CD8-positive, alpha-beta memory T cell (primary cell): Measurements from ENCODE around the gene ZBTB25. TPM values are rescaled to one million over a fixed set of nuclear protein-coding genes. Genes with fewer than 3 reads are reported as not detected.
"Not testable (repeated sequence)": the region's sequence is repeated elsewhere in the genome, so short reads cannot be mapped to it uniquely, and the experiment has no call there.

Experiments used
- CTCF ChIA-PET: fragments of 350-600 bp; sonication (Branson Sonifier 250); formaldehyde crosslinking; loops from one replicate; lab custom pipeline; 2021; ENCODE audit warnings: antibody characterized with exemption; lab: Charles Lee
- POLR2A ChIA-PET: fragments of 350-600 bp; sonication (Branson Sonifier 250); formaldehyde crosslinking; loops from one replicate; lab custom pipeline; 2021; ENCODE audit warnings: antibody characterized with exemption; lab: Charles Lee
- DNase-seq, 5 donors: peaks; one replicate each; pipeline versions ENCODE4 v3.0.0 to v3.0.0-alpha.2; 2020 to 2022; ENCODE audit warnings: mixed read lengths in 1 of 5
- H3K27ac ChIP-seq: one replicate; pipeline ENCODE4 v1.7.0; 2013; ENCODE audit warnings: low read depth, mild to moderate bottlenecking, low read length, moderate library complexity
- H3K27me3 ChIP-seq: 2 replicates; pipeline ENCODE4 v1.7.0; 2013; ENCODE audit warnings: low read length, mild to moderate bottlenecking; ENCODE audit not compliant: insufficient read depth, poor library complexity, severe bottlenecking
- H3K36me3 ChIP-seq: 2 replicates; pipeline ENCODE4 v1.7.0; 2013; ENCODE audit warnings: mild to moderate bottlenecking, low read length, moderate library complexity; ENCODE audit not compliant: insufficient read depth
- H3K4me1 ChIP-seq: 2 replicates; pipeline ENCODE4 v1.7.0; 2013; ENCODE audit warnings: mild to moderate bottlenecking, low read length, moderate library complexity; ENCODE audit not compliant: insufficient read depth
- H3K4me3 ChIP-seq: 2 replicates; pipeline ENCODE4 v1.7.0; 2013; ENCODE audit warnings: mild to moderate bottlenecking, low read length
- H3K9me3 ChIP-seq: 2 replicates; pipeline ENCODE4 v1.7.0; 2013; ENCODE audit warnings: mild to moderate bottlenecking, low read length
- H3K27ac Mint-ChIP-seq, 8 donors: one replicate each; pipeline ENCODE4 v1.8.0; 2020 to 2021; ENCODE audit warnings: mixed read lengths in 8 of 8, mild to moderate bottlenecking in 6 of 8, inconsistent platforms in 3 of 8, moderate library complexity in 3 of 8
- H3K27me3 Mint-ChIP-seq, 2 donors: one replicate each; pipeline ENCODE4 v1.8.0; 2020 to 2021; ENCODE audit warnings: mixed read lengths in 2 of 2, mild to moderate bottlenecking in 1 of 2, moderate library complexity in 1 of 2
- H3K36me3 Mint-ChIP-seq, 3 donors: one replicate each; pipeline ENCODE4 v1.8.0; 2020 to 2021; ENCODE audit warnings: mixed read lengths in 3 of 3, inconsistent platforms in 1 of 3, mild to moderate bottlenecking in 1 of 3
- H3K4me1 Mint-ChIP-seq, 3 donors: one replicate each; pipeline ENCODE4 v1.8.0; 2020 to 2021; ENCODE audit warnings: mixed read lengths in 3 of 3, inconsistent platforms in 1 of 3, mild to moderate bottlenecking in 1 of 3
- H3K4me3 Mint-ChIP-seq, 7 donors: one replicate each; pipeline ENCODE4 v1.8.0; 2020 to 2021; ENCODE audit warnings: mixed read lengths in 7 of 7, mild to moderate bottlenecking in 6 of 7, moderate library complexity in 4 of 7, inconsistent platforms in 2 of 7
- H3K9me3 Mint-ChIP-seq, 5 donors: one replicate each; pipeline ENCODE4 v1.8.0; 2020 to 2022; ENCODE audit warnings: mixed read lengths in 5 of 5, mild to moderate bottlenecking in 3 of 5, moderate library complexity in 2 of 5, inconsistent platforms in 1 of 5
- polyA plus RNA-seq: library from polyadenylated mRNA; unstranded; fragments of 300-500 nt; fragmentation: Illumina TruSeq; gene quantifications from one replicate; pipeline ENCODE4 v1.2.3, GENCODE V29; 2021
- total RNA-seq, 2 experiments: library from RNA; stranded (reverse); gene quantifications; one replicate each; pipeline ENCODE4 v1.2.3, GENCODE V29; 2021

Gene ZBTB25
- total and polyA plus RNA-seq, 3 experiments from 2014 or later = 21.7 to 34.9 (median 22.9) TPM

DNA sequence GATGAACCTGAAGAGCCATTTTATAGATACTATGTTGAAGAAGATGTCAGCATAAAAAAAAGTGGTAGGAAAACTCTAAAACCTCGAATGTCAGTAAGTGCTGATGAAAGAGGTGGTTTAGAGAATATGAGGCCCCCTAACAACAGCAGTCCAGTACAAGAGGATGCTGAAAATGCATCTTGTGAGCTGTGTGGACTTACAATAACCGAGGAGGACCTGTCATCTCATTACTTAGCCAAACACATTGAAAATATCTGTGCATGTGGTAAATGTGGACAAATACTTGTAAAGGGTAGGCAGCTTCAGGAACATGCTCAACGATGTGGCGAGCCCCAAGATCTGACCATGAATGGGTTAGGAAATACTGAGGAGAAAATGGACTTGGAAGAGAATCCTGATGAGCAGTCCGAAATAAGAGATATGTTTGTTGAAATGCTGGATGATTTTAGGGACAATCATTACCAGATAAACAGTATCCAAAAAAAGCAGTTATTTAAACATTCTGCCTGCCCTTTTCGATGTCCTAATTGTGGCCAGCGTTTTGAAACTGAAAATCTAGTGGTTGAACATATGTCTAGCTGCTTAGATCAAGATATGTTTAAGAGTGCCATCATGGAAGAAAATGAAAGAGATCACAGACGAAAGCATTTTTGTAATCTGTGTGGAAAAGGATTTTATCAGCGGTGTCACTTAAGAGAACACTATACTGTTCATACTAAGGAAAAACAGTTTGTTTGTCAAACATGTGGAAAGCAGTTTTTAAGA lies 19.1 kb upstream of the ZBTB25 start:
- ChIA-PET POLR2A (no interaction called here), CTCF (interaction anchor here (1.8 kb wide), 1 partner anchor 114 kb away, joined by 4 read pairs; no protein-coding TSS in a partner anchor)
- no peak overlapping the region for H3K4me3 Mint-ChIP-seq
- H3K27ac ChIP-seq = no peak overlapping the region
- H3K9me3 Mint-ChIP-seq = no peaks in the 10 kb centered on the region
- no peak overlapping the region for H3K27ac Mint-ChIP-seq
- H3K36me3 Mint-ChIP-seq = peaks cover 0 to 29% (median 9%) of the 10 kb centered on the region in 3 donors
- H3K27me3 ChIP-seq = no peaks in the 10 kb centered on the region
- H3K4me1 ChIP-seq = no peaks in the 10 kb centered on the region
- no peak overlapping the region for H3K4me3 ChIP-seq
- no peaks in the 10 kb centered on the region for H3K27me3 Mint-ChIP-seq
- no peak for DNase-seq
- peaks cover 26 to 34% (median 31%) of the 10 kb centered on the region in 3 donors for H3K4me1 Mint-ChIP-seq
- no peaks in the 10 kb centered on the region for H3K9me3 ChIP-seq
- peaks cover 16% of the 10 kb centered on the region for H3K36me3 ChIP-seq

DNA sequence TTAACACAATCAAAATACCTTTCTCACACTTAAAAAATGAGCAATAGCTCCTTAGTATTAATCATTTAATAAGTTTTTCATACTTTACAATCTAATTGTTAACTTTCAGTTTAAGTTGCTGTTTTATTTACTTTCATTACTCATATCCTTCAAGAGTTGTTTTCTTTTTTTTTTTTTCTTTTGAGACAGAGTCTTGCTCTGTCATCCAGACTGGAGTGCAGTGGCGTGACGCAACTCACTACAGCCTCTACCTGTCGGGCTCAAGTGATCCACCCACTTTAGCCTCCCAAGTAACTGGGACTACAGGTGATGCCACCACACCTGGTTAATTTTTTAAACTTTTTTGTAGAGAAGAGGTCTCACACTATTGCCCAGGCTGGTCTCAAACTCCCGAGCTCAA lies 17.1 kb upstream of the ZBTB25 start:
- Mint-ChIP-seq H3K4me1 (peaks cover 39 to 47% (median 41%) of the 10 kb centered on the region in 3 donors), H3K27me3 (no peaks in the 10 kb centered on the region), H3K36me3 (peaks cover 0 to 26% (median 2%) of the 10 kb centered on the region in 3 donors), H3K9me3 (no peaks in the 10 kb centered on the region), H3K27ac (peak overlapping the region in 2 of 8 donors; percentile 43 to 50), H3K4me3 (no peak overlapping the region)
- no peak for DNase-seq
- H3K9me3 ChIP-seq = no peaks in the 10 kb centered on the region
- peaks cover 12% of the 10 kb centered on the region for H3K4me1 ChIP-seq
- peaks cover 16% of the 10 kb centered on the region for H3K36me3 ChIP-seq
- POLR2A ChIA-PET = interaction anchor here (0.7 kb wide), 1 partner anchor 12 kb away, joined by 3 read pairs; no protein-coding TSS in a partner anchor
- H3K27ac ChIP-seq = no peak overlapping the region
- H3K27me3 ChIP-seq = no peaks in the 10 kb centered on the region
- CTCF ChIA-PET = interaction anchor here (1.6 to 1.8 kb wide), 2 partner anchors 10 to 117 kb away, joined by 4 to 10 read pairs; no protein-coding TSS in a partner anchor
- H3K4me3 ChIP-seq = no peak overlapping the region

DNA sequence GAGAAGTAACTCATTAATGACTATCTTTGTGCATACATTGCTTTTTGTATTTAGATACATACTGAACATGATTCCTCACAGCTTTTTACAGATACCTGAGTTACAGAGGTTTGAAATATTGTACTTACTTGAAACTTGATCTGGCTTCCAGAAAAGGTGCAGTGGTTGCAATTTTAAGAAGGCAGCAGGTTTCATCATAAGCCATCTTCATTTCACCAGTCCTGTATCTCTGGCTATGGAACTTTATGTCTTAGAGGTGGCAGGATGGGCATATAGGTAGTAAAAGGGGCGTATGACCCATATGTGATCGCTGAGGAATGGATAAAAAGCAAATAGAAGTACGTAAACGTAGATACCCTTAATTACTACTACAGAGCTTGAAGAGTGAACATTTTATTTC lies 14.6 kb upstream of the ZBTB25 start:
- Histone ChIP-seq H3K27me3 (no peaks in the 10 kb centered on the region), H3K4me3 (no peak overlapping the region), H3K9me3 (no peaks in the 10 kb centered on the region), H3K36me3 (peaks cover 16% of the 10 kb centered on the region), H3K27ac (no peak overlapping the region), H3K4me1 (peaks cover 27% of the 10 kb centered on the region)
- Mint-ChIP-seq H3K4me3 (peak overlapping the region in 3 of 7 donors; percentile 2 to 28 (median 27)), H3K4me1 (peaks cover 53 to 65% (median 54%) of the 10 kb centered on the region in 3 donors), H3K27me3 (no peaks in the 10 kb centered on the region), H3K9me3 (no peaks in the 10 kb centered on the region), H3K36me3 (peaks cover 0 to 22% (median 2%) of the 10 kb centered on the region in 3 donors), H3K27ac (peak overlapping the region in 4 of 8 donors; percentile 15 to 57 (median 37))
- ChIA-PET CTCF (interaction anchor here (1.3 kb wide), 1 partner anchor 87 kb away, joined by 4 read pairs; no protein-coding TSS in a partner anchor), POLR2A (no interaction called here)
- DNase-seq = no peak

DNA sequence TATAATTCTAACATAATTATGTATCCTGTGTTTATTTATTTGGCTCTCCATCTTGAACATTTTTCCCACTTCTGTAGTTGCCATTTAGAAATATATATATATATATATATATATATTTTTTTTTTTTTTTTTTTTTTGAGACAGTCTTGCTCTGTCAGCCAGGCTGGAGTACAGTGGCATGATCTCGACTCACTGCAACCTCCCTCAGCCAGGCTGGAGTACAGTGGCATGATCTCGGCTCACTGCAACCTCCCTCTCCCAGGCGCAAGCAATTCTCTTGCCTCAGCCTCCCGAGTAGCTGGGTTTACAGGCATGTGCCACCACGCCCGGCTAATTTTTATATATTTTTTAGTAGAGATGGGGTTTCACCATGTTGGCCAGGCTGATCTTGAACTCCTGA lies 14.0 kb upstream of the ZBTB25 start:
- CTCF ChIA-PET = interaction anchor here (1.3 kb wide), 1 partner anchor 86 kb away, joined by 4 read pairs; no protein-coding TSS in a partner anchor
- POLR2A ChIA-PET = not testable (repeated sequence)

DNA sequence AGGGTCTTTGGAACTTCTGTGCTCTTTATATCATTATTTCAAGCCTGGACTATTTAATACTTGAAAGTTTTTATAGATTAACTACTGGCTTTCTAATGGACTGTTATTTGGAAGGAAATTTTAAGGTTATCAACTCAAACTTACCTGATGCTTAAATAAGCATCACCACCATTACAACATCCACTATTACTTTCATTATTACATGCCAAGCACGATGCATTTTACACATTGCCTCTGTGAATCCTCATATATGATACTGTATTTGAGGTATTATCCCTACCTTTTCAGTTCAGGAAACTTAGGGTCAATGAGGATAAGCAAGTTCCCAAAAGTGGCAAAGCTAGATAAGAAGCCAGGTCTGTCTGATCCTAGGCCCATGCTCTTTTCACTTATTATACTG lies 13.3 kb upstream of the ZBTB25 start:
- CTCF ChIA-PET = interaction anchor here (1.1 to 3.3 kb wide), 2 partner anchors 87 to 93 kb away, joined by 3 to 16 read pairs; no protein-coding TSS in a partner anchor
- peak overlapping the region in 5 of 8 donors; percentile 8 to 62 (median 36) for H3K27ac Mint-ChIP-seq
- H3K36me3 ChIP-seq = peaks cover 6% of the 10 kb centered on the region
- POLR2A ChIA-PET = no interaction called here
- H3K4me1 ChIP-seq = peaks cover 39% of the 10 kb centered on the region
- no peak overlapping the region for H3K4me3 ChIP-seq
- H3K4me1 Mint-ChIP-seq = peaks cover 65 to 78% (median 66%) of the 10 kb centered on the region in 3 donors
- H3K27ac ChIP-seq = no peak overlapping the region
- H3K9me3 ChIP-seq = no peaks in the 10 kb centered on the region
- peaks cover 0 to 26% (median 2%) of the 10 kb centered on the region in 3 donors for H3K36me3 Mint-ChIP-seq
- H3K27me3 Mint-ChIP-seq = no peaks in the 10 kb centered on the region
- peak overlapping the region in 4 of 7 donors; percentile 29 to 48 (median 32) for H3K4me3 Mint-ChIP-seq
- H3K9me3 Mint-ChIP-seq = no peaks in the 10 kb centered on the region
- no peaks in the 10 kb centered on the region for H3K27me3 ChIP-seq
- no peak for DNase-seq

More for the DNA sequence above, 14.0 kb upstream of the ZBTB25 start:
- peaks cover 13% of the 10 kb centered on the region for H3K36me3 ChIP-seq
- H3K4me1 ChIP-seq = peaks cover 32% of the 10 kb centered on the region
- not testable (repeated sequence) for H3K4me3 ChIP-seq, H3K27ac ChIP-seq, H3K9me3 ChIP-seq, H3K9me3 Mint-ChIP-seq, H3K27me3 Mint-ChIP-seq, H3K27me3 ChIP-seq, DNase-seq
- peak overlapping the region in 1 of 7 donors; percentile 28 for H3K4me3 Mint-ChIP-seq
- peaks cover 58 to 71% (median 60%) of the 10 kb centered on the region in 3 donors for H3K4me1 Mint-ChIP-seq
- peaks cover 0 to 22% (median 2%) of the 10 kb centered on the region in 3 donors for H3K36me3 Mint-ChIP-seq
- H3K27ac Mint-ChIP-seq = peak overlapping the region in 1 of 8 donors; percentile 49

DNA sequence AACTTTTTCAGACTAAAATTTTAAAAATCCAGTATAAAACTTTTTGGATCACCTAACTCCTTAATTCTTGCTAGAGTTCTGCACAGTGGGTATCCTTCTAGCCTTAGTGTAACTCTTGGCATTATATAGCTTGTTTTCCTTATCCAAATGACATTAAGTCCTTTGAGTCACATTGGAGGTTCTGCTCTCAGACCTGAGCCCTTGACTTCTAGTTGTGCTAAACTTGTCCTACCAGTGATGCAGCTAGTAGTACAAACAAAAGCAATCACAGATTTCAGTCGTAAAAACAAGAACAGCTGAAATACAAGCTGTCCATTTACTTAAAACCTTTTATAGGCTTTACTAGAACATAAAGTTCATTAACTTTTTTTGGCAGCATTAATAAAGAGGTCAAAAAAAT lies 11.4 kb upstream of the ZBTB25 start:
- H3K4me3 Mint-ChIP-seq = peak overlapping the region in 1 of 7 donors; percentile 11
- POLR2A ChIA-PET = interaction anchor here (0.8 kb wide), 1 partner anchor 10 kb away, joined by 4 read pairs; the partner anchor contains the start of gene ZBTB1
- CTCF ChIA-PET = interaction anchor here (1.6 to 3.3 kb wide), 2 partner anchors 85 to 122 kb away, joined by 5 to 16 read pairs; no protein-coding TSS in a partner anchor
- peaks cover 0 to 30% (median 2%) of the 10 kb centered on the region in 3 donors for H3K36me3 Mint-ChIP-seq
- H3K9me3 ChIP-seq = no peaks in the 10 kb centered on the region
- H3K36me3 ChIP-seq = no peaks in the 10 kb centered on the region
- DNase-seq = no peak
- no peak overlapping the region for H3K27ac Mint-ChIP-seq
- no peaks in the 10 kb centered on the region for H3K27me3 Mint-ChIP-seq
- H3K9me3 Mint-ChIP-seq = no peaks in the 10 kb centered on the region
- no peaks in the 10 kb centered on the region for H3K27me3 ChIP-seq
- peaks cover 59% of the 10 kb centered on the region for H3K4me1 ChIP-seq
- H3K4me3 ChIP-seq = no peak overlapping the region
- H3K4me1 Mint-ChIP-seq = peaks cover 73 to 91% (median 86%) of the 10 kb centered on the region in 3 donors
- no peak overlapping the region for H3K27ac ChIP-seq

DNA sequence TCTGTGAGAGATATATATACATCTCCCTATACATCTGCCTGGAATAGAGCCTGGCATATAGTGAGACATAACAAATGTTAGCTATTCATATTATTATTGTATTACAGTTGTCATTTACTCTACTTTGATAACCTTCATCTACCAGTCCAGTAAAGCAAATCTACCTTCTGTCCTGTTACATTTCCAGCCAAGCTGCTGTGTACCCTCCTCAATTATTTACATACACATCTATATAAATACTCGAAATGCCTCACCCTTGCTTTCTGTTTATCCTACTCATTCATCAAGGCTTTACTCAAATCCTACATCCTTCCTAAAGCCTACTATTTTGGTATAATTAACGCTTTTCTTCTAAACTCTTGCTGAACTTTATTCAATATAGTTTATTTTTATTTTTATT lies 9.6 kb upstream of the ZBTB25 start:
- no peak overlapping the region for H3K4me3 Mint-ChIP-seq

More for the DNA sequence above, 9.6 kb upstream of the ZBTB25 start:
- Histone ChIP-seq H3K4me3 (no peak overlapping the region), H3K27me3 (no peaks in the 10 kb centered on the region), H3K36me3 (no peaks in the 10 kb centered on the region), H3K9me3 (no peaks in the 10 kb centered on the region), H3K27ac (no peak overlapping the region), H3K4me1 (peaks cover 74% of the 10 kb centered on the region)
- Mint-ChIP-seq H3K4me1 (peaks cover 84 to 97% (median 95%) of the 10 kb centered on the region in 3 donors), H3K9me3 (no peaks in the 10 kb centered on the region), H3K36me3 (peaks cover 0 to 28% (median 2%) of the 10 kb centered on the region in 3 donors), H3K27ac (no peak overlapping the region), H3K27me3 (no peaks in the 10 kb centered on the region)
- POLR2A ChIA-PET = no interaction called here
- no peak for DNase-seq
- CTCF ChIA-PET = no interaction called here
